ENCODE data around the gene RNASEH2A. TPM values are rescaled to one million over a fixed set of nuclear protein-coding genes. Genes with fewer than 3 reads are reported as not detected.

RNASEH2A gene
- total and polyA plus RNA-seq, 2 donors (not counting 1 experiment from before 2014, with no cell fraction given): 14.5 to 18.9 TPM

DNA sequence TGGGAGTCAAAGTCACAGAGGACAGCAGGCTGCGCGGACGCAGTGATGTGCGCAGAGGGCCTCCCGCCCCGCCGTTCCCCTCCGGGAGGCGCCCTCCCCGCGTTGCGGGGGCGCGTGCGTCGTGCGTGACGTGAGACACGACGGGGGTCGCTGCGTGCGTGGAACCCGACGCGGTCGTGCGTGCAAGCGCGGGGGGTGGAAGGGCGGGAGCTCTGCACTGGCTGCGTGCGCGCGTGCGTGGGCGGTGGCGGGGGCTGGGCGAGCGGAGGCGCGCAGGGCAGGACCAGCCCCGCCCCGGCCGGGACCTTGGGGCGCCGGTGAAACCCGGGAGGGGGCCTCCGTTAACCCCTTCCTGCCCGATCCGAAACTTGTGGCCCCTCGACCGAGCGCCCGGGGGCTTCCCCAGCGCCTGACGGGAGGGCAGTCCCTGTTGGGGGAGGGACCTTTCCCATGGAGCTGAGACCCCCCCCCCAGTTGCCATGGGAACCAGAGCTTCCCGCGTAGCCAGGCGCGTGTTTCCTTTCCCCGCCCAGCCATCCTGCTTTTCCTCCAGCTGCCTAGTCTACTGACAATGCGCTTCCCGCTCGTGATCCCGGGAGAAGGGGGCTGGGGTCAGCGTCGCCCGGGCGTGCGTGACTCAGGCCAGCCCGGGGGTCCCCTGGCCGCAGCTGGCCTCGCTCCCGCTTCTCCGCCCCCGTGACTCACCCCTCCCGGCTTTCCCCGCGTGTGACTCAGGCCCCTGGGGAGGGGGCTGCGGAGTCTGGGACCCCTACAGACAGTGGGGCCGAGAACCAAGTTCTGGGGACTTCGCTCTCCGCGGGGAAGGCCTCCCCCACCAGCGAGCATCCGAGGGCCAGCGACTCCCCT is 23.7 kb upstream of the RNASEH2A start:
- no peaks in the 10 kb centered on the region for H3K9me3 ChIP-seq (ENCODE audit: control extremely low read depth in 1 of 3, control insufficient read depth in 2 of 3, insufficient read depth in 1 of 3, low read length in 2 of 3)
- ChIA-PET CTCF (interaction anchor here (0.6 to 27.9 kb wide), 5 partner anchors 16 to 1597 kb away, joined by 3 to 1147 read pairs (median 5); partner anchors contain the start of genes JUNB, PRDX2, RNASEH2A and THSD8), POLR2A (interaction anchor here (0.5 to 4.9 kb wide), 4 partner anchors 11 to 135 kb away, joined by 4 to 118 read pairs (median 8); partner anchors contain the start of genes JUNB and RNASEH2A)
- TF ChIP-seq EZH2 (IDR thresholded peaks at IDR 0.05; ENCODE audit: borderline replicate concordance, insufficient read depth, low read depth, low read length, poor library complexity, severe bottlenecking): no peak
- TF ChIP-seq, protein P1, sequence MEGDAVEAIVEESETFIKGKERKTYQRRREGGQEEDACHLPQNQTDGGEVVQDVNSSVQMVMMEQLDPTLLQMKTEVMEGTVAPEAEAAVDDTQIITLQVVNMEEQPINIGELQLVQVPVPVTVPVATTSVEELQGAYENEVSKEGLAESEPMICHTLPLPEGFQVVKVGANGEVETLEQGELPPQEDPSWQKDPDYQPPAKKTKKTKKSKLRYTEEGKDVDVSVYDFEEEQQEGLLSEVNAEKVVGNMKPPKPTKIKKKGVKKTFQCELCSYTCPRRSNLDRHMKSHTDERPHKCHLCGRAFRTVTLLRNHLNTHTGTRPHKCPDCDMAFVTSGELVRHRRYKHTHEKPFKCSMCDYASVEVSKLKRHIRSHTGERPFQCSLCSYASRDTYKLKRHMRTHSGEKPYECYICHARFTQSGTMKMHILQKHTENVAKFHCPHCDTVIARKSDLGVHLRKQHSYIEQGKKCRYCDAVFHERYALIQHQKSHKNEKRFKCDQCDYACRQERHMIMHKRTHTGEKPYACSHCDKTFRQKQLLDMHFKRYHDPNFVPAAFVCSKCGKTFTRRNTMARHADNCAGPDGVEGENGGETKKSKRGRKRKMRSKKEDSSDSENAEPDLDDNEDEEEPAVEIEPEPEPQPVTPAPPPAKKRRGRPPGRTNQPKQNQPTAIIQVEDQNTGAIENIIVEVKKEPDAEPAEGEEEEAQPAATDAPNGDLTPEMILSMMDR (IDR thresholded peaks at IDR 0.05): no peak
- no peaks in the 10 kb centered on the region for H4K20me1 ChIP-seq (ENCODE audit: control insufficient read depth, insufficient read depth, low read length, poor library complexity, severe bottlenecking)
- no peaks in the 10 kb centered on the region for H3K36me3 ChIP-seq (replicated peaks in 1 of 2; ENCODE audit: control extremely low read depth in 1 of 2, control insufficient read depth in 1 of 2, extremely low read depth in 1 of 2, insufficient read depth in 2 of 2, low read length in 1 of 2)
- H3K9me3 Mint-ChIP-seq (ENCODE audit: insufficient read depth): no peaks in the 10 kb centered on the region
- peak; percentile 58 for ATAC-seq (ENCODE audit: low read depth)
- no peaks in the 10 kb centered on the region for H3K79me2 ChIP-seq (ENCODE audit: control insufficient read depth, insufficient read depth, low read length)
- H3K4me3 ChIP-seq (ENCODE audit: control extremely low read depth in 1 of 5, extremely low read depth in 1 of 5, insufficient read depth in 1 of 5, low read depth in 2 of 5, low read length in 4 of 5): peak overlapping the region in 4 of 5 experiments; percentile 55 to 64 (median 57)
- peaks cover 68 to 81% of the 10 kb centered on the region in 2 donors for H3K4me1 ChIP-seq (ENCODE audit: control insufficient read depth in 2 of 2, insufficient read depth in 2 of 2, low read length in 2 of 2)
- peak overlapping the region; percentile 89 for H3K4me3 Mint-ChIP-seq
- H3K4me2 ChIP-seq (replicated peaks; ENCODE audit: low read depth, low read length, poor library complexity, severe bottlenecking): peak overlapping the region; percentile 96
- peak; percentile 99 for DNase-seq
- WGBS (ENCODE audit: insufficient coverage): under 1% methylated on average over 82 of the region's 88 CpGs
- no peak overlapping the region for H2AFZ ChIP-seq (ENCODE audit: insufficient read depth, low read depth, low read length, poor library complexity, severe bottlenecking)
- peak overlapping the region; percentile 92 to 97 for H3K27ac ChIP-seq (ENCODE audit: low read length in 2 of 2)
- no peaks in the 10 kb centered on the region for H3K27me3 Mint-ChIP-seq
- no peak overlapping the region for H3K27ac Mint-ChIP-seq
- peak overlapping the region; percentile 76 for H3K9ac ChIP-seq (ENCODE audit: low read length)
- H3K27me3 ChIP-seq (replicated peaks in 1 of 4; ENCODE audit: control extremely low read depth in 1 of 4, control insufficient read depth in 3 of 4, insufficient read depth in 4 of 4, low read length in 3 of 4): no peaks in the 10 kb centered on the region
- peaks cover 44% of the 10 kb centered on the region for H3K4me1 Mint-ChIP-seq
- intact Hi-C loops (cut with micrococcal nuclease): loop anchor here (1.0 kb wide), 1 partner anchor 8 kb away; no protein-coding TSS in a partner anchor
